Activated naive CD8-positive, alpha-beta T cell (primary cell): ENCODE data around the gene MSTN.

ENCODE experiments used
- H3K27ac Mint-ChIP-seq: one replicate; pipeline ENCODE4 v1.8.0; 2021; ENCODE audit warnings: mixed read lengths
- H3K27me3 Mint-ChIP-seq: one replicate; pipeline ENCODE4 v1.8.0; 2021; ENCODE audit warnings: mixed read lengths
- H3K36me3 Mint-ChIP-seq: one replicate; pipeline ENCODE4 v1.8.0; 2021; ENCODE audit warnings: mixed read lengths
- H3K4me1 Mint-ChIP-seq: one replicate; pipeline ENCODE4 v1.8.0; 2021; ENCODE audit warnings: low read depth, mixed read lengths
- H3K4me3 Mint-ChIP-seq: one replicate; pipeline ENCODE4 v1.8.0; 2021; ENCODE audit warnings: mild to moderate bottlenecking, mixed read lengths
- H3K9me3 Mint-ChIP-seq: one replicate; pipeline ENCODE4 v1.8.0; 2021; ENCODE audit warnings: low read depth, mixed read lengths

MSTN gene

GRCh38 chr2:190082118-190082517 is 19.6 kb upstream of the MSTN start:
- Mint-ChIP-seq H3K27me3 (peaks cover 5% of the 10 kb centered on the region), H3K27ac (no peak overlapping the region), H3K4me1 (no peaks in the 10 kb centered on the region), H3K36me3 (no peaks in the 10 kb centered on the region), H3K4me3 (no peak overlapping the region), H3K9me3 (no peaks in the 10 kb centered on the region)

- no peak overlapping the region for H3K27ac Mint-ChIP-seq
- no peaks in the 10 kb centered on the region for H3K4me1 Mint-ChIP-seq
- peaks cover 5% of the 10 kb centered on the region for H3K27me3 Mint-ChIP-seq
- H3K36me3 Mint-ChIP-seq = no peaks in the 10 kb centered on the region
- no peaks in the 10 kb centered on the region for H3K9me3 Mint-ChIP-seq
- H3K4me3 Mint-ChIP-seq = no peak overlapping the region
These were observed 18.1 kb upstream of the MSTN start for GRCh38 chr2:190080527-190081049.

- Mint-ChIP-seq H3K36me3 (peaks cover 2% of the 10 kb centered on the region), H3K27me3 (peaks cover 5% of the 10 kb centered on the region), H3K4me3 (no peak overlapping the region), H3K4me1 (no peaks in the 10 kb centered on the region), H3K27ac (no peak overlapping the region), H3K9me3 (no peaks in the 10 kb centered on the region)
These were observed 16.6 kb upstream of the MSTN start for GRCh38 chr2:190079160-190079559.

- H3K9me3 Mint-ChIP-seq = no peaks in the 10 kb centered on the region
- H3K36me3 Mint-ChIP-seq = peaks cover 2% of the 10 kb centered on the region
- H3K4me1 Mint-ChIP-seq = no peaks in the 10 kb centered on the region
- no peak overlapping the region for H3K27ac Mint-ChIP-seq
- no peak overlapping the region for H3K4me3 Mint-ChIP-seq
- peaks cover 5% of the 10 kb centered on the region for H3K27me3 Mint-ChIP-seq
These were observed 13.1 kb upstream of the MSTN start for GRCh38 chr2:190075623-190076022.

GRCh38 chr2:190069936-190070696 is 7.6 kb upstream of the MSTN start:
- H3K27me3 Mint-ChIP-seq = peaks cover 2% of the 10 kb centered on the region
- H3K9me3 Mint-ChIP-seq = no peaks in the 10 kb centered on the region
- H3K4me3 Mint-ChIP-seq = no peak overlapping the region
- H3K4me1 Mint-ChIP-seq = no peaks in the 10 kb centered on the region
- H3K36me3 Mint-ChIP-seq = peaks cover 2% of the 10 kb centered on the region
- H3K27ac Mint-ChIP-seq = no peak overlapping the region

GRCh38 chr2:190068764-190069163 is 6.2 kb upstream of the MSTN start:
- peaks cover 2% of the 10 kb centered on the region for H3K27me3 Mint-ChIP-seq

GRCh38 chr2:190065839-190066238 is 3.3 kb upstream of the MSTN start:
- H3K36me3 Mint-ChIP-seq = no peaks in the 10 kb centered on the region
- peaks cover 2% of the 10 kb centered on the region for H3K27me3 Mint-ChIP-seq
- H3K4me3 Mint-ChIP-seq = no peak overlapping the region
- no peaks in the 10 kb centered on the region for H3K4me1 Mint-ChIP-seq
- no peak overlapping the region for H3K27ac Mint-ChIP-seq
- H3K9me3 Mint-ChIP-seq = no peaks in the 10 kb centered on the region

More at GRCh38 chr2:190068764-190069163, 6.2 kb upstream of the MSTN start:
- Mint-ChIP-seq H3K27ac (no peak overlapping the region), H3K4me1 (no peaks in the 10 kb centered on the region), H3K9me3 (no peaks in the 10 kb centered on the region), H3K4me3 (no peak overlapping the region), H3K36me3 (no peaks in the 10 kb centered on the region)

GRCh38 chr2:190063624-190064023 is 1.1 kb upstream of the MSTN start:
- Mint-ChIP-seq H3K36me3 (no peaks in the 10 kb centered on the region), H3K9me3 (no peaks in the 10 kb centered on the region), H3K27me3 (peaks cover 2% of the 10 kb centered on the region), H3K4me3 (no peak overlapping the region), H3K27ac (no peak overlapping the region), H3K4me1 (no peaks in the 10 kb centered on the region)

- Mint-ChIP-seq H3K4me3 (no peak overlapping the region), H3K27me3 (no peaks in the 10 kb centered on the region), H3K36me3 (no peaks in the 10 kb centered on the region), H3K4me1 (no peaks in the 10 kb centered on the region), H3K9me3 (no peaks in the 10 kb centered on the region), H3K27ac (no peak overlapping the region)
These were observed 476 bp downstream of the MSTN start for GRCh38 chr2:190062053-190062452.

- no peak overlapping the region for H3K27ac Mint-ChIP-seq
- H3K4me1 Mint-ChIP-seq = no peaks in the 10 kb centered on the region
- no peak overlapping the region for H3K4me3 Mint-ChIP-seq
- H3K9me3 Mint-ChIP-seq = no peaks in the 10 kb centered on the region
- H3K36me3 Mint-ChIP-seq = no peaks in the 10 kb centered on the region
- H3K27me3 Mint-ChIP-seq = no peaks in the 10 kb centered on the region
These were observed 1.9 kb downstream of the MSTN start for GRCh38 chr2:190060626-190061025.

GRCh38 chr2:190060019-190060418 is 2.5 kb downstream of the MSTN start:
- H3K36me3 Mint-ChIP-seq = no peaks in the 10 kb centered on the region
- no peak overlapping the region for H3K4me3 Mint-ChIP-seq
- H3K27ac Mint-ChIP-seq = no peak overlapping the region
- H3K27me3 Mint-ChIP-seq = no peaks in the 10 kb centered on the region
- H3K4me1 Mint-ChIP-seq = no peaks in the 10 kb centered on the region
- no peaks in the 10 kb centered on the region for H3K9me3 Mint-ChIP-seq

GRCh38 chr2:190053426-190053825 is 9.1 kb downstream of the MSTN start:
- Mint-ChIP-seq H3K36me3 (no peaks in the 10 kb centered on the region), H3K27me3 (no peaks in the 10 kb centered on the region), H3K9me3 (no peaks in the 10 kb centered on the region), H3K4me3 (no peak overlapping the region), H3K4me1 (no peaks in the 10 kb centered on the region), H3K27ac (no peak overlapping the region)

- H3K4me1 Mint-ChIP-seq = no peaks in the 10 kb centered on the region
- H3K27ac Mint-ChIP-seq = no peak overlapping the region
These were observed 10.2 kb downstream of the MSTN start for GRCh38 chr2:190052307-190052706.

GRCh38 chr2:190051223-190051622 is 11.3 kb downstream of the MSTN start:
- H3K27me3 Mint-ChIP-seq = no peaks in the 10 kb centered on the region
- H3K36me3 Mint-ChIP-seq = no peaks in the 10 kb centered on the region
- no peak overlapping the region for H3K27ac Mint-ChIP-seq
- H3K4me1 Mint-ChIP-seq = no peaks in the 10 kb centered on the region
- no peaks in the 10 kb centered on the region for H3K9me3 Mint-ChIP-seq
- H3K4me3 Mint-ChIP-seq = no peak overlapping the region

More at GRCh38 chr2:190052307-190052706, 10.2 kb downstream of the MSTN start:
- Mint-ChIP-seq H3K36me3 (no peaks in the 10 kb centered on the region), H3K27me3 (no peaks in the 10 kb centered on the region), H3K4me3 (no peak overlapping the region), H3K9me3 (no peaks in the 10 kb centered on the region)

- Mint-ChIP-seq H3K9me3 (no peaks in the 10 kb centered on the region), H3K4me3 (no peak overlapping the region), H3K4me1 (no peaks in the 10 kb centered on the region), H3K36me3 (no peaks in the 10 kb centered on the region), H3K27me3 (no peaks in the 10 kb centered on the region), H3K27ac (no peak overlapping the region)
These were observed 12.5 kb downstream of the MSTN start for GRCh38 chr2:190050001-190050400.

- Mint-ChIP-seq H3K27me3 (peaks cover 10% of the 10 kb centered on the region), H3K36me3 (no peaks in the 10 kb centered on the region), H3K4me3 (no peak overlapping the region), H3K4me1 (no peaks in the 10 kb centered on the region), H3K9me3 (no peaks in the 10 kb centered on the region), H3K27ac (no peak overlapping the region)
These were observed 17.7 kb downstream of the MSTN start for GRCh38 chr2:190044866-190045265.
